Adrenal gland (tissue), 5 donors: Measurements from ENCODE around the gene VWA3B.

ENCODE experiments used
- POLR2A ChIP-seq, 2 donors: fragments of 450-650 bp; IDR thresholded peaks; one replicate each; pipeline ENCODE4 v1.6.1; 2017; ENCODE audit warnings: antibody characterized with exemption in 2 of 2, mild to moderate bottlenecking in 2 of 2, moderate library complexity in 1 of 2
- TF ChIP-seq, protein P1 (sequence below), 6 experiments: fragments of 450-650 bp in 4 of 6; fragments of 200-600 bp in 2 of 6; sonication (generic) in 1 of 6; IDR thresholded peaks; 1 replicate in 5 of 6; 2 replicates in 1 of 6; pipeline versions ENCODE4 v1.5.1 to v1.8.0; 2016 to 2021; ENCODE audit warnings: antibody characterized with exemption in 6 of 6, mild to moderate bottlenecking in 2 of 6, moderate library complexity in 1 of 6
- donor health status: DM: no; HTN: no; CAD: no.

- TF ChIP-seq, protein P1, sequence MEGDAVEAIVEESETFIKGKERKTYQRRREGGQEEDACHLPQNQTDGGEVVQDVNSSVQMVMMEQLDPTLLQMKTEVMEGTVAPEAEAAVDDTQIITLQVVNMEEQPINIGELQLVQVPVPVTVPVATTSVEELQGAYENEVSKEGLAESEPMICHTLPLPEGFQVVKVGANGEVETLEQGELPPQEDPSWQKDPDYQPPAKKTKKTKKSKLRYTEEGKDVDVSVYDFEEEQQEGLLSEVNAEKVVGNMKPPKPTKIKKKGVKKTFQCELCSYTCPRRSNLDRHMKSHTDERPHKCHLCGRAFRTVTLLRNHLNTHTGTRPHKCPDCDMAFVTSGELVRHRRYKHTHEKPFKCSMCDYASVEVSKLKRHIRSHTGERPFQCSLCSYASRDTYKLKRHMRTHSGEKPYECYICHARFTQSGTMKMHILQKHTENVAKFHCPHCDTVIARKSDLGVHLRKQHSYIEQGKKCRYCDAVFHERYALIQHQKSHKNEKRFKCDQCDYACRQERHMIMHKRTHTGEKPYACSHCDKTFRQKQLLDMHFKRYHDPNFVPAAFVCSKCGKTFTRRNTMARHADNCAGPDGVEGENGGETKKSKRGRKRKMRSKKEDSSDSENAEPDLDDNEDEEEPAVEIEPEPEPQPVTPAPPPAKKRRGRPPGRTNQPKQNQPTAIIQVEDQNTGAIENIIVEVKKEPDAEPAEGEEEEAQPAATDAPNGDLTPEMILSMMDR (IDR thresholded peaks at IDR 0.05): no peak
- TF ChIP-seq POLR2A (IDR thresholded peaks at IDR 0.05): no peak
Measured at GRCh38 chr2:98037666-98038336, 49.2 kb upstream of the VWA3B start.
